Gastrocnemius medialis (tissue), 4 donors: ENCODE measurements around the gene DCTN3.

Experiments
- CTCF ChIP-seq, 5 experiments: fragments of 450-650 bp in 3 of 5; fragments of 200-600 bp in 2 of 5; sonication (generic) in 2 of 5; IDR thresholded peaks in 4 of 5; conservative IDR thresholded peaks in 1 of 5; 1 replicate in 4 of 5; 2 replicates in 1 of 5; pipeline ENCODE4 v1.5.1; 2016 to 2019; ENCODE audit warnings: antibody characterized with exemption in 5 of 5, mild to moderate bottlenecking in 3 of 5, moderate library complexity in 3 of 5
- POLR2A ChIP-seq, 2 donors: fragments of 450-650 bp; IDR thresholded peaks; one replicate each; pipeline ENCODE4 v1.6.1; 2017; ENCODE audit warnings: antibody characterized with exemption in 2 of 2, mild to moderate bottlenecking in 2 of 2, moderate library complexity in 2 of 2

- TF ChIP-seq CTCF (IDR thresholded peaks at IDR 0.05 in 4 of 5, conservative IDR thresholded peaks at IDR 0.05 in 1 of 5) (no peak), POLR2A (IDR thresholded peaks at IDR 0.05) (no peak)
Observed at GRCh38 chr9:34659592-34660253, 39.4 kb upstream of the DCTN3 start.
